Fibroblast of pulmonary artery (primary cell): ENCODE measurements around the gene SH3TC1.
A peak's percentile ranks its signal among the peaks of the same experiment; 100 is the strongest.

Source experiments
- DNase-seq: peaks from one replicate; pipeline ENCODE4 v3.0.0-alpha.2; 2010; ENCODE audit warnings: low read depth
- H3K4me3 ChIP-seq: replicated peaks from 2 replicates; pipeline ENCODE4 v1.5.1; 2011; ENCODE audit warnings: low read depth, mild to moderate bottlenecking, control low read depth, low read length, moderate library complexity
- TF ChIP-seq, protein P1 (sequence below): IDR thresholded peaks from 2 replicates; pipeline ENCODE4 v1.5.1; 2011; ENCODE audit warnings: mild to moderate bottlenecking, control low read depth, low read length, inconsistent platforms; ENCODE audit errors: missing control alignments

The SH3TC1 gene

DNA sequence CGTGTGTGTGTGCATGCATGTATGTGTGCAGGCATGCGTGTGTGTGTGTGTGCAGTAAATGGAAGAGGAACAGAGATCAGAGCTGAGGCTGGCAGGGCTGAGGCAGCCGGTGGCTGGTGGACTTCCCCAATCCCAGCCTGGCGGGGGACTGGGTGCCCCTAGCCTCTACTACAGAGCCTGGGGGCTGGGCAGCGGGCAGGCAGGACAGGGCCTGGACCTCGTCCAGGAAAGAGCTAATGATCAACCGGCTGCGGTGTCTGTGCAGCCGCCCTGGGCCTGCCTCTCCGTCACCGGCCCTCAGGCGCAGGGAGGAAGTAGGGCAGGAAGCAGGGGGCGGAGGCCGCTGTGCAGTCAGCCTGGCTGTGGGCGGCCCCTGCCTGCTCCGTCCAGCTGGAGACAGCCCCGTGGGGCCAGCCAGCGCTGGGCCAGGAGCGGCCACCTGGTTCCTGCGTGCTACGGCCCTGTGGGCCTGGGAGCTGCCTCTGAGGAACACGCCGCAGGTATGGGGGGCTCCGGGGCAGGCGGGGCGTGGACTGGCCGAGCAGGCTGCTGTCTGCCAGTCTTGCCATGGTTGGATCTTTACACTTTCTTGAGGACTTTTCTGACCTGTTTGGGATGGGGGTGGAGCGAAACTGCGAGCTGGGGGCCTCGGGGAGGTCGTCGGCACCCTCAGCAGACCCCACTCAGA, at the start of gene SH3TC1:
TSS of gene SH3TC1 (plus strand) at position 385 of the 688 bp plus-strand sequence. CDS start 5,905 bp downstream, outside the sequence.
- TF ChIP-seq, protein P1, sequence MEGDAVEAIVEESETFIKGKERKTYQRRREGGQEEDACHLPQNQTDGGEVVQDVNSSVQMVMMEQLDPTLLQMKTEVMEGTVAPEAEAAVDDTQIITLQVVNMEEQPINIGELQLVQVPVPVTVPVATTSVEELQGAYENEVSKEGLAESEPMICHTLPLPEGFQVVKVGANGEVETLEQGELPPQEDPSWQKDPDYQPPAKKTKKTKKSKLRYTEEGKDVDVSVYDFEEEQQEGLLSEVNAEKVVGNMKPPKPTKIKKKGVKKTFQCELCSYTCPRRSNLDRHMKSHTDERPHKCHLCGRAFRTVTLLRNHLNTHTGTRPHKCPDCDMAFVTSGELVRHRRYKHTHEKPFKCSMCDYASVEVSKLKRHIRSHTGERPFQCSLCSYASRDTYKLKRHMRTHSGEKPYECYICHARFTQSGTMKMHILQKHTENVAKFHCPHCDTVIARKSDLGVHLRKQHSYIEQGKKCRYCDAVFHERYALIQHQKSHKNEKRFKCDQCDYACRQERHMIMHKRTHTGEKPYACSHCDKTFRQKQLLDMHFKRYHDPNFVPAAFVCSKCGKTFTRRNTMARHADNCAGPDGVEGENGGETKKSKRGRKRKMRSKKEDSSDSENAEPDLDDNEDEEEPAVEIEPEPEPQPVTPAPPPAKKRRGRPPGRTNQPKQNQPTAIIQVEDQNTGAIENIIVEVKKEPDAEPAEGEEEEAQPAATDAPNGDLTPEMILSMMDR = no peak
- DNase-seq = peak; percentile 89
- peak within 1 kb of the TSS; percentile 54 for H3K4me3 ChIP-seq

DNA sequence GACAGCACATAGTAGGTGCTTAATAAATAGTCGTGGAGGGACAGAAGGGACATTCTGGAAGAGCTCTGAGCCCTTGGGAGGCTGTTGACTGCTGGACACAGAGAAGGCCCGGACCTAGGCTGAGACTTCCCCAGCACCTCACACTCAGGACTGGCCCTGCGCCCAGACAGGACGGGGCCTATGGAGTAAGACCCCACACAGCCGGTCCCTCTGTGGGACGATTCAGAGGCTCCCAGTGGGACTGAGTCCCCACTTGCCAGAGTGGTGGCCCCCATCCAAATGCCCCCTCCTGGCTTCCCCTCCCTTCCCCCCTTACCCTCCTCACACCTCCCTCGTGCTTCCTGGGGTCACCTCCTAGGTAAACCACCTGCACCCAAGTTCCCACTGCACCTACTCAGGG, 49.4 kb upstream of the SH3TC1 start:
- no peak overlapping the region for H3K4me3 ChIP-seq
- TF ChIP-seq, protein P1 = no peak
- no peak for DNase-seq

DNA sequence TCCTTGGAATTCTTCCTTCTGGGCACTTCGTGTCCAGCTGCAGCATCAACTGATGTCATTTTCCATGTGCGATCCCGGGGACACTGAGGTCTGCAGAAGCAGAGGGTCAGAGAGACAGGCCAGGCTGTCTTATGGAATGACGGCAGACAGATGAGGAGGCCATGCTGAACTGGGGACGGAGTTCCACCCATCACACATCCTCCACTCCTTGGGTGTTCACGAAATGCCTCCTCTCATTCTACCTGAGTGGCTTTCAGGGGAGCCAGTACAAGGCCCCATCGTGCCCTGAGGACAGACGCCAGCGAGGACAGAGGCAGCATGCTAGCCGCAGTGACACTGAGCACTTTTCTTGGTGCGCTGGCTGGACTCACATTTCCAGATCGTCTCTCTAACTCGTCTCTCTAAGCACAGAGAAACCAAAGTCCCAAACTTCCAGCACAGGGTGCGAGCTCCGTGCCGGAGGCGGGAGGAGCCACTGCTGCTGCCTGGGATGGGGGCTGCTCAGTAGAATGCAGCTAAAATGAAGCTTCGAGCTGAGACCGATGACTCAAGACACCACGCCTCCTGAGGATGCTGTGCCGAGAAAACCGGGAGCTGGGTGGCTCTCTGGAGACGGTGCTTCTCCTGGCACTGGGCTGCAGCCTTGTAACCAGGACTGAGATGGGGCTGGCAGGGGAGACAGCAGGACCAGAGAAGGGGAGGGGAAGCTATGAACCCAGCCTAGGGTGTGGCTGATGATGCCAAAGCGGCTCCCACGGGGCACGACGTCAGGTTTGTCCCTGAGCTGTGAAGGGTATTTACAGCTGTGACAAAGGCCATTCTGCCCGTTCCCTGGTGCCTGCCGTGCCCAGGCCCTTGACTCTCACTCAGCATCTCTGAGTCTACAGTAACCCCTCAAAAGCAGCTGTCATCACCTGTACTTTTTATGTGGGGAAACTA, 48.7 kb upstream of the SH3TC1 start:
- no peak overlapping the region for H3K4me3 ChIP-seq
- TF ChIP-seq, protein P1 = no peak
- no peak for DNase-seq

DNA sequence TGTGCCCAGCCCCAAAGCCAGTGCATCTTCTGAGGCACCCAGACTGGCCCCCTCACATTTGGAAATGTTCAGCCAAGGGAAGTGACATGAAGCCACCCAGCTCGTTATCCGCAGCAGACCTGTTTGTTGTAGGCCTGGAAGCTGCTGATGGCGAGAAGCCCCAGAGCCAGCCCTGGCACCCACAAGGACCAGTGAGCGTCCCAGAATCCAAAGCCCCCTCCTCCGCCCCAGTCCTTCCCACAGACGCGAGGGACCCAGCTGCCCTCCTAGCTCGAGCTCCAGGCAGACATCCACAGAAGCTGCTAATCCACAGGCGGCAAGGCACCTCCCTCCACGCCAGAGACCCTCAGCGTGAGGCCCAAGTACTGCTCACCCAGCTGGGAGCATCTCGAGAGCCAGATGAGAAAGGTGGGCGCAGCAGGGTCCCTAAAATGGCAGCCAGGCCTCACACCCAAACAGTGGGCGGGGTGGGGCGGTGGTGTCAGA, 47.9 kb upstream of the SH3TC1 start:
- TF ChIP-seq, protein P1 = no peak
- no peak overlapping the region for H3K4me3 ChIP-seq
- DNase-seq = no peak

DNA sequence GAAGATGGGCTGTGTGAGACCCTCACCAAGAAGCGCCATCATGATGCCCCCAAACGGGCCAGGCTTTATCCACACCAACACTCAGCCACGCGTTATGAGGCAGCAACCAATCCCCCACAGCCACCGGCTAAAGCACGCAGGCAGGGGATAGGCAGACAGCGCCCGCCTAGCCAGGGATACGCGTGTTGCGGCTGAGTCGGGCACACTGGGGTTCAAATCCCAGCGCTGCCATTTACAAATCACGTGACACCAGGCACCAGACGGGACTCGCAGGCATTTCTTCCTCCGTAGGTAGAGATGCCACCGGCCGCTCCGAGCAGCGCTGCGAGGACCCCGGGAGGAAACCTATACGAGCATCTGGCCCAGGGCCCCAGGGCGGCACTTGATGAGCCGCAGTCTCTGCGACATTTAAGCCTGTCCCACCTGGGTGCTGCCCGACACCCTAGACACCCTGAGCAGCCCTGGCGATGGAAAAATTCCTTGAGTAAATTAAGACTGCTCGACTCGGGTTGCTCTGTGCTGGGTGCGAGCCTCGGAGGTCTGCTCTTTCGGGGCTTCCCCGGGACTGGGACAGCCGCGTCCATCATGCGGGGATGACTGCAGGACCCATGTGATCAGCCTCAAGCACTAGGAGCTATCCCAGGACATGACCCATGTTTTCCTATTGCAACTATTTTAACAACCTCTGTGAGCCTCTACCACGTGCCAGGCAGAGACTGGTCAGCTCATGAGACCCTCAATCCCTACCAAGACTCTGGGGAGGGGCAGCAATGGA, 46.8 kb upstream of the SH3TC1 start:
- H3K4me3 ChIP-seq = no peak overlapping the region
- TF ChIP-seq, protein P1 = no peak
- no peak for DNase-seq

DNA sequence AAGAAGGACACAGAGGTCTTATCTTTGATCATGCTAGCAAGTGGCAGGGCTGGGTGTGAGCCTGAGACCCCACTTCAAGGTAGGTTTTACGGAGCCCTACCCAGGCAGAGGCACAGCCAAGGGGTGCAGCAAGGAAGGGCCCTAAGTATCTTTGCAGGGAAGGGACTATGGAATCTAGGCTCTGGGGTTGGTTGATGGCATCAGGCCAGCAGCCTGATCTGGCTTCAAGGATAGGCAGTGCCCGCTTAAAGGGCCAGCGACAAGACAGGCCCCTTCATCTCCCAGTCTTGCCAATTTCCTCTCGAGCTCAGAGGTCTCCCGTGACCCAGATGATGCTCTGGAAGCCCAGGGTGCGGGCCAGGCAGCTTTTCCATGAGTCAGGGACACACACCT, 46.2 kb upstream of the SH3TC1 start:
- no peak overlapping the region for H3K4me3 ChIP-seq
- TF ChIP-seq, protein P1 = no peak
- DNase-seq = no peak
